ENCODE measurements around the gene ABCA9. TPM values are rescaled to one million over a fixed set of nuclear protein-coding genes. Genes with fewer than 3 reads are reported as not detected.
"Not testable (repeated sequence)": the region's sequence is repeated elsewhere in the genome, so short reads cannot be mapped to it uniquely, and the experiment has no call there.

ABCA9 gene
- total RNA-seq, 1 donor, result 23.2 TPM

GRCh38 chr17:68972119-68972704, 88.5 kb downstream of the ABCA9 start:
- Histone ChIP-seq H4K20me1 (ENCODE audit: insufficient read depth, low read length) (no peaks in the 10 kb centered on the region), H2AFZ (ENCODE audit: low read length) (no peak overlapping the region), H3K9me3 (ENCODE audit: low read depth, low read length) (no peaks in the 10 kb centered on the region), H3K4me1 (ENCODE audit: insufficient read depth, low read length) (no peaks in the 10 kb centered on the region), H3K4me2 (ENCODE audit: insufficient read depth, low read length) (no peak overlapping the region), H3K27me3 (ENCODE audit: insufficient read depth, low read length) (no peaks in the 10 kb centered on the region), H3K79me2 (ENCODE audit: insufficient read depth, low read length) (no peaks in the 10 kb centered on the region), H3K27ac (ENCODE audit: low read depth, low read length) (no peak overlapping the region), H3K4me3 (ENCODE audit: insufficient read depth, low read length) (no peak overlapping the region), H3K36me3 (ENCODE audit: insufficient read depth, low read length) (no peaks in the 10 kb centered on the region)
- DNase-seq (ENCODE audit: insufficient read length, low spot score, missing footprints), result peak; percentile 3
- TF ChIP-seq, protein P1, sequence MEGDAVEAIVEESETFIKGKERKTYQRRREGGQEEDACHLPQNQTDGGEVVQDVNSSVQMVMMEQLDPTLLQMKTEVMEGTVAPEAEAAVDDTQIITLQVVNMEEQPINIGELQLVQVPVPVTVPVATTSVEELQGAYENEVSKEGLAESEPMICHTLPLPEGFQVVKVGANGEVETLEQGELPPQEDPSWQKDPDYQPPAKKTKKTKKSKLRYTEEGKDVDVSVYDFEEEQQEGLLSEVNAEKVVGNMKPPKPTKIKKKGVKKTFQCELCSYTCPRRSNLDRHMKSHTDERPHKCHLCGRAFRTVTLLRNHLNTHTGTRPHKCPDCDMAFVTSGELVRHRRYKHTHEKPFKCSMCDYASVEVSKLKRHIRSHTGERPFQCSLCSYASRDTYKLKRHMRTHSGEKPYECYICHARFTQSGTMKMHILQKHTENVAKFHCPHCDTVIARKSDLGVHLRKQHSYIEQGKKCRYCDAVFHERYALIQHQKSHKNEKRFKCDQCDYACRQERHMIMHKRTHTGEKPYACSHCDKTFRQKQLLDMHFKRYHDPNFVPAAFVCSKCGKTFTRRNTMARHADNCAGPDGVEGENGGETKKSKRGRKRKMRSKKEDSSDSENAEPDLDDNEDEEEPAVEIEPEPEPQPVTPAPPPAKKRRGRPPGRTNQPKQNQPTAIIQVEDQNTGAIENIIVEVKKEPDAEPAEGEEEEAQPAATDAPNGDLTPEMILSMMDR (IDR thresholded peaks at IDR 0.05; ENCODE audit: extremely low read depth, low read depth, low read length), result peak; percentile 78

DNA sequence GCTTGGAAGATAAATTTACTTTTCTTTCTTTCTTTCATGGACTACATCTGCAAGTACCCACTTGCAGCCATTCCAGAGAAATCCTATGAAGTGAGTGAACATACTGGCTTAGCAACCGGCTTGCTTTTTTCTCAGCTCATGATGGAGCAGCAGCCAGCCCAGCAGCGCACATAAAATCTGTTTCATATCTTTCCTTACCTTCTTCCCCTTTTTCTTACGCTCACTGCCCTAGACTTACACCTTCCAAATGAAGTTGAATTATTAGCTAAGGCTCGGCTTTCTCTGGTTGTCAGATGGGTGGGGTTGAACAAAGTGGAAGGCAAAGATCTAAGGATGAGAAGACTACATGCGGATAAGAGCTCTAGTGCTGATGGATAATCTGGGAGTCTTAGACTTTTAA, 91.6 kb downstream of the ABCA9 start:
- Histone ChIP-seq H3K9me3 (ENCODE audit: low read depth, low read length) (no peaks in the 10 kb centered on the region), H3K79me2 (ENCODE audit: insufficient read depth, low read length) (no peaks in the 10 kb centered on the region), H3K27me3 (ENCODE audit: insufficient read depth, low read length) (no peaks in the 10 kb centered on the region), H3K27ac (ENCODE audit: low read depth, low read length) (no peak overlapping the region), H4K20me1 (ENCODE audit: insufficient read depth, low read length) (no peaks in the 10 kb centered on the region), H3K36me3 (ENCODE audit: insufficient read depth, low read length) (no peaks in the 10 kb centered on the region), H3K4me3 (ENCODE audit: insufficient read depth, low read length) (no peak overlapping the region), H2AFZ (ENCODE audit: low read length) (peak overlapping the region; percentile 31), H3K4me1 (ENCODE audit: insufficient read depth, low read length) (no peaks in the 10 kb centered on the region), H3K4me2 (ENCODE audit: insufficient read depth, low read length) (no peak overlapping the region)
- no peak for DNase-seq (ENCODE audit: insufficient read length, low spot score, missing footprints)
- TF ChIP-seq, protein P1 (IDR thresholded peaks at IDR 0.05; ENCODE audit: extremely low read depth, low read depth, low read length), result no peak

GRCh38 chr17:68963958-68964357, 96.8 kb downstream of the ABCA9 start:
- Histone ChIP-seq H2AFZ (ENCODE audit: low read length) (no peak overlapping the region), H3K27ac (ENCODE audit: low read depth, low read length) (no peak overlapping the region), H3K36me3 (ENCODE audit: insufficient read depth, low read length) (no peaks in the 10 kb centered on the region), H4K20me1 (ENCODE audit: insufficient read depth, low read length) (no peaks in the 10 kb centered on the region), H3K4me2 (ENCODE audit: insufficient read depth, low read length) (no peak overlapping the region), H3K4me3 (ENCODE audit: insufficient read depth, low read length) (no peak overlapping the region), H3K4me1 (ENCODE audit: insufficient read depth, low read length) (no peaks in the 10 kb centered on the region), H3K27me3 (ENCODE audit: insufficient read depth, low read length) (no peaks in the 10 kb centered on the region), H3K79me2 (ENCODE audit: insufficient read depth, low read length) (no peaks in the 10 kb centered on the region), H3K9me3 (ENCODE audit: low read depth, low read length) (no peaks in the 10 kb centered on the region)
- TF ChIP-seq, protein P1 (IDR thresholded peaks at IDR 0.05; ENCODE audit: extremely low read depth, low read depth, low read length), result no peak
- peak; percentile 3 for DNase-seq (ENCODE audit: insufficient read length, low spot score, missing footprints)

DNA sequence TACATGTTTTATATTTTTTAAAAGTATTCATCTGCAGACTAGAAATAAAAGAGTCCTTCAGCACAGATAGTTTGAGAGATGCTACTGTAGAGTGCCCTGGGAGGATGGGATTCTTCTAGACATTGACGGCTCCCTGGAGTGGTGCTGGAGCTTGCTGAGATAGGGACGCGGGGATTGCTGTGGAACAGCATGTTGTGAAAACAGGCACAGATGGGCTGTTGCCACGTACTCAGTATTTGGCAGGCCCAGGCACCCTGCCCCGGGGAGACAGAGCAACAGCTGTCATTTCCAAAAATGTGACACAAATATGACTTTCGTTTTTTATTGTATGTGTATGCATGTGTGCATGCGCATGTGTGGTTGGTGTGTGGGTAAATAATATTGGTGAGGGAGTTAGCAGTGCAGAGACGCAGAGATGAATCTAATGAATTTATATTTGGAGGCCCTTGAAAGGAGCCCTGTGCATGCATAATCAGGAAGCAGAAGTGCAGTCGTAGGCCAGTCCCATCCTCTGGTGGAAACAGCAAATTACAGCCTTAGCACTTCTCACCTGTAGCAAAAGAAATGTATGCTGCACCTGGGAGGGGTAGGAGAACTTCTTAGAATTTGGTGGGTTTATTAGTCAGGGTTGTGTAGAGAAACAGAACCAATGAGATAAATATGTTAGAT, 99.4 kb downstream of the ABCA9 start:
- Histone ChIP-seq H3K4me2 (ENCODE audit: insufficient read depth, low read length) (no peak overlapping the region), H3K9me3 (ENCODE audit: low read depth, low read length) (no peaks in the 10 kb centered on the region), H3K36me3 (ENCODE audit: insufficient read depth, low read length) (no peaks in the 10 kb centered on the region), H2AFZ (ENCODE audit: low read length) (peak overlapping the region; percentile 72), H3K27ac (ENCODE audit: low read depth, low read length) (no peak overlapping the region), H3K4me1 (ENCODE audit: insufficient read depth, low read length) (no peaks in the 10 kb centered on the region), H3K4me3 (ENCODE audit: insufficient read depth, low read length) (no peak overlapping the region), H3K79me2 (ENCODE audit: insufficient read depth, low read length) (no peaks in the 10 kb centered on the region), H4K20me1 (ENCODE audit: insufficient read depth, low read length) (no peaks in the 10 kb centered on the region), H3K27me3 (ENCODE audit: insufficient read depth, low read length) (no peaks in the 10 kb centered on the region)
- TF ChIP-seq, protein P1 (IDR thresholded peaks at IDR 0.05; ENCODE audit: extremely low read depth, low read depth, low read length), result no peak
- peak; percentile 45 for DNase-seq (ENCODE audit: insufficient read length, low spot score, missing footprints)

GRCh38 chr17:68959117-68959516, 101.6 kb downstream of the ABCA9 start:
- H3K4me1 ChIP-seq (ENCODE audit: insufficient read depth, low read length); H3K9me3 ChIP-seq (ENCODE audit: low read depth, low read length); H3K36me3 ChIP-seq (ENCODE audit: insufficient read depth, low read length); H3K27ac ChIP-seq (ENCODE audit: low read depth, low read length); DNase-seq (ENCODE audit: insufficient read length, low spot score, missing footprints); H3K79me2 ChIP-seq (ENCODE audit: insufficient read depth, low read length); H3K4me3 ChIP-seq (ENCODE audit: insufficient read depth, low read length); H3K4me2 ChIP-seq (ENCODE audit: insufficient read depth, low read length); H3K27me3 ChIP-seq (ENCODE audit: insufficient read depth, low read length); H2AFZ ChIP-seq (ENCODE audit: low read length); H4K20me1 ChIP-seq (ENCODE audit: insufficient read depth, low read length): not testable (repeated sequence)

Measured in osteoblast (primary cell).